NCI-H1436 (cell line): ENCODE measurements around the gene CEND1.

Experiments
- DNase-seq: peaks from one replicate; lab custom pipeline; 2025; lab: John Stamatoyannopoulos, UW

Gene CEND1

DNA sequence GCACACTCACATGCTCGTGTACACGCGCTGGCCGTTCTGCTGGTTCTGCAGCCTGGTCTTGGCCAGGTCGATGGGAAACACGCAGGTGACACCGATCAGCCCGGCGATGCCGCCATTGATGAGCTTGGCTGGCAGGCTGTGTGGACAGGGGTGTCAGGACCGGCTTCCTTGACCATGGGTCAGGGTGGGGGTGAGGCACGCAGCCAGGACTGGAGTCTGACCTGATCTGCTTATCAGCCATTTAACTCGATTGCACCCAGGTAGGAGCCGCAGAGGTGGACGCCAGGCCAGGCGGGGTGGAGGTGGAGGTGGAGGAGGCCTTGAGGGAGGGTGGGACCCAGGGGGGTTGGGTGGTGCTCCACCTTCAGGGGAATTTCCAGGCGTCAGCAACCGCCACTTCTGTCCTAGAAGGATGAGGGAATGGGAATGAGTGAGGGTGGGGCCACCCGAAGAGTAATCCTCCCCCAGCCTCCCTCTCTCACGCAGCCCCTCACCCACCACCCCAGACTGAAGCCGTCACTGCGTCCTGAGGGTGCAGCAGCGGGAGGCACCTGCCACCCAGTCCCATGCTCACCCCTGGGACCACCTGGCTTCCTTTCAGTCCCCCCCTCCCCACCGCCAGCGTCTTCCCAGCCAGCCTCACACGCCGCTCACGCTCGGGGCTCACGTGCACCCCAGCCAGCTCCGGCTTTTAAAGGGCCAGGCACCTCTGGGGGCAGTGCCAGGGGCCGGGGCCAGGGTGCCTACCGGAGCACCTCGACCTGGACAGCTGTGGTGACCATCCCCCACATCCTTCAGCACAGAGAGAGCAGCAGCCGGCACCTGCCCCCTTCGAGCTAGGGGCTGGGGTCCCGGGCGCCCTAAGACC, 5.1 kb upstream of the CEND1 start:
- DNase-seq = peak; percentile 41

DNA sequence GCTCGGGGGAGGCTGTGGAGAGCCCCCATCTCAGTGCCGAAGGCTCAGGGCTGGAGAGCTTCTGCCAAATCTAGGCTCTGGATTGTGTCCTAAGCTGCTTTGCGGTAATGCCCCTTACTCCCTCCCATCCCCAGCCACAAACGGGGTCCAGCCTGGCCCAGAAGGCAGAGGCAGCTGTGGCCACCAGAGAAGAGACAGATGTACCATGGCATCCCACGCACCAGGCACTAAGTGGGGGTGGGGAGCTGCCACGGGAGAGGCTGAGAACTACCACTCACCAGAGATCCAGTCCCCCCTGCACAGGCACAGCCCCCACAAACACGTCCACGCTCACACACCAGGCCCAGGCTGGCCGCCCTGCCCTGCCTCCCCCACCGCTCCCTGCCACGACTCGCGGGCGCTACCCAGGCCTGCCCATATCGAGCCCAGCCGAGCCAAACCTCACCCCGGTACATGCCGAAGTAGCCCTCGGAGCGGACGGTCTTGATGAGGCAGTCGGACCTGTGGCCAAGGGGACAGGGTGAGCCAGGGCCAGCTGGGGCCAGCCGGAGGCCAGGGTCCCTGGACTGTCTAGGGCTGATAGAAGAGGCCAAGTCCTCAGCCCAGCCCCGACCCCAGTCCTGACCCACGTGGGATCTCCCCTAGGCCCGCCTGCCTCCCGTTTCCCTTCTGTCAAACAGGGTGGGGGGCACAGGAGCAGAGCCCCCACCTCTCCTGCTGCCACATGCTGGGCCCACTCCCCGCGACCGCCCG, 4.3 kb upstream of the CEND1 start:
- no peak for DNase-seq

GRCh38 chr11:793556-793955, 3.7 kb upstream of the CEND1 start:
- no peak for DNase-seq

- no peak for DNase-seq
Measured at GRCh38 chr11:792873-793272, 3.0 kb upstream of the CEND1 start.

GRCh38 chr11:792535-792821, 2.6 kb upstream of the CEND1 start:
- no peak for DNase-seq

DNA sequence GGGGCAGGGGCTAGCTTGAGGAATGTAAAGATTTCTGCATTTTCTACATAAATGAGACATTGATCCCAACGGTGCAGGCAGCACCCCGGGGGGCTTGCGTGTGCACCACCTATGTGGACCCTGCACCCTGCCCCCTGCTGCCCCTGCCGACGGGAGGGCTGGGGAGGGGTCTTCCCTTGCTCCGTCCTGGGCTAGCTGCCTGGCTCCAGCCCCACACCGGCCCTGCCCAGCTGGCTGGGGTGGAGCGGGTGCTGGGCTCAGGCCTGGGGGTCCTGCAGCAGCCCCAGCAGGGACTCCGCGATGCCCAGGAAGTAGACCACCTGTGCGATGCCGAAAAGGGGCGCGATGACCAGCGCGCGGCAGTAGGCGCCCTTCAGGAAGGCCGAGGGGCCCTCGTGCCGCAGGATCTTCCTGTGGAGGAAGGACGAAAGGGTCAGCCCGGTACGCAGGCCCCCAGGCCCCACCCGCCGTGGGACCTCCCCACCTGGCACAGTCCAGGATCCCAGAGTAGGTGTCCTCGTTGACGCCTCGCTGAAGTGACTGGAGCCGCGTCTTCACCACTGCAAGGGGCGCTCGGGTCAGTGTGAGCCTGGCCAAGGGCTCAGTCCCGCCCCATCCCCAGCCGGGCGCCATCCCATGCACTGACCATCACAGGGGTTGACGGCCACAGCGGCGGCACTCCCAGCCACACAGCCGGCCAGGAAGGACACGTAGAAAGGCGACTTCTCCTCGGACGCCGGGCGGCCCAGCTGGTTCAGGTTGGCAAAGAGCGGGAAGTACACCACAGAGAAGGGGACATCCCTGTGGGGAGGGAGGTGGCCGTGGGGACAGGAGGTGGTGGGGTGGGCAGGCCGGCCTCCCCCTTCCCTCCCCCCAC, 2.0 kb upstream of the CEND1 start:
- no peak for DNase-seq

GRCh38 chr11:790721-791564, 1.1 kb upstream of the CEND1 start:
- DNase-seq = no peak

DNA sequence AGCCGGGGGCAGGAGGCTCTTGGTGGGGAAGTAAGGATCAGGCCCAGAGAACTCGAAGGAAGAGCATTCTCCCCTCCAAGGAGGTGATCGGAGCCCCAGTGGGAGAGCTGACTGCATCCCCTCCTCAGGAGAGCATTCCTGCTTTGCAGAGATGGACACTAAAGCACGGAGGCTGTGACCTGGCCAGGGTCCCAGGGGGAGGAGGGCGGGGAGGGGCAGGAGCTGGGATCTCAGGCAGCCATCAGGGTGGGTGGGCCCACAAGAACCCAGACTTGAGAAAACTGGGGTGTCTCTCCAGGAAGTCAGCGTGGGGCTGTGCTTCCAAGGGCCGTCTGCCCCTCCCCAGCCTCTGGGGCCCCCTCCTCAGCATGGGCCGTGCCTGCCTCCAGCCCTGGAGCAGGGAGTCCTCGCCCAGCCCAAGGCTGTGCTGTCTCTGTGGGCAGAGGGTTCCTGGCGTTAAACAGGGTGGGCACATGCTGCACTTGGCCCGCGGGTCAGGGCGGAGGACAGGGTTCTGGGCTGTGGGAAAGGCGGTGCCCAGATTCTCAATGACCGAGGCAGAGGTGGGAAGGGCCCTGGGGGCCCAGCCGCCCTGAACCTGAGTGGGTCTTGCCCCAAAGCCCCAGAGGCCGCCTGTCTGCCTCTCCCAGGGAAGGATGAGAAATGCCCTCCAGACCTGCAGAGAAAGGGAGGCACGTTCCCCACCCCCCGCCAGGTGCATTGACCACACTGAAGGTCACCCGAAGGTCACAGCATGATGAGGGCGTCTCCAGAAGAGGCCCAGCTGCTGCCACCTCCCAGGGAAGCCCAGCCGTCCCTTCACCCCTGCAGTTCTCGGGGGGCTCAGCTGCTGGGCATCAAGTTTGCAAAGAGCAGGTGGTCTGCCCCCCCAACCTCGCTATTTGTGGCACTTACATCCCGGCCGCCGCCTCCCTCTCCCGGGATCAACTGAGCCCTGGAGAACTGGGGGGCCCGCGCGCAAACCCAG, 643 bp downstream of the CEND1 start:
- no peak for DNase-seq

- no peak for DNase-seq
Measured at GRCh38 chr11:788009-788640, 1.8 kb downstream of the CEND1 start.

DNA sequence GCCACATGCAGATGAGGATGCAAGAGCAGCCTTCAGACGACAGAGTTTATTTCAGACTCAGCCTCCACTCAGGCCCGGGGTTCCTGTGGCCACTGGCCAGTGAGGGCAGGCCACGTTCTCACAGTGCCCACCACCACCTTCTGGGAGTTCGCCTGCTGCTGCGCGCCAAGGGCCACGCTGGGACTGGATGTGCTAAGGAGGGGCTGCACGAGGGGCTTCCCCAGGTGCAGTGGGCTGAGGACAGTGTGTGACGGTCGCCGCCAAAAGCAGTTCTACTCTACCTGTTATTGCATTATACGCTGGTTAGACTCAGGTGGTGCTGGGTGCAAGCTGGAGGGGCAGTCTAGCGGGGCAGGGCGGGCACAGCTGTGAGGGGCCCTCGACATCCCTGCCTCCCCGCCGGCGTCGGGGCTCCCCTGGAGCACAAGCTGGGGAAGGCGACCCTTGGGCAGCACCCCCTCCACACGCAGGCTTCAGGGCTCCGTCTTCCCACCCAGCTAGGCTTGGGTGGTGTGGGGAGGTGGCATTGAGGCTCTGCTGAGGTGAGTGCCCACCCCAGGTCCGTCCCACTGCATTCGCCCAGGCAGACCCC, 2.7 kb downstream of the CEND1 start:
- DNase-seq = no peak

- DNase-seq = no peak
Measured at GRCh38 chr11:786235-787083, 3.4 kb downstream of the CEND1 start.

- DNase-seq = peak; percentile 48
Measured at GRCh38 chr11:783581-784015, 6.3 kb downstream of the CEND1 start.

- no peak for DNase-seq
Measured at GRCh38 chr11:782264-783174, 7.4 kb downstream of the CEND1 start.

DNA sequence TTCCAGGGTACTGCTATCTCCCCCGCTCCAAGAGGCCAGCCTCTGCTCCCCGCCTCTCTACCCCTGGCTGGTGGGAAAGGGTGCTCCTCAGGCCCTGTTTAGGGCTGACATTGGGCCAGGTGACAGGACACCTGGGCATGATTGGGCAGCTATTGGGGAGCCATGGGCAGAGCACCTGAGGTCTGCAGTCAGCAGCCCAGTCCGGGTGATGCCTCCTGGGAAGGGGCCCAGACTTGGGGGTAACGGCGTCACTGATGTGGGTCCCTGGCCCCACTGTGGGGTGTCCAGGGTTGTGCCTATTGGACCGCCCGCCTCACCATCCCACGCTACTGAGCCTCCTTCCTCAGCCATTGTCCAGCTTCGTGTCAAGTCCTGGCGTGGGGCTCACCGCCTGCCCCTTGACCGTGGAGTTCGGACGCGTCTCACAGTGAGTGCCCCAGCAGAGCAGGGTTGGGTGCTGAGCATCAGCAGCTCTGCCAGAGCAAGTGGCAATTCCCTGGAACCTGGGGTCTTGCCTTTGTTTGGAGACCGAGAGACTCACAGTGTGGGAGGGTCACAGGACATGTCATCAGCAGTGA, 9.8 kb downstream of the CEND1 start:
- no peak for DNase-seq

DNA sequence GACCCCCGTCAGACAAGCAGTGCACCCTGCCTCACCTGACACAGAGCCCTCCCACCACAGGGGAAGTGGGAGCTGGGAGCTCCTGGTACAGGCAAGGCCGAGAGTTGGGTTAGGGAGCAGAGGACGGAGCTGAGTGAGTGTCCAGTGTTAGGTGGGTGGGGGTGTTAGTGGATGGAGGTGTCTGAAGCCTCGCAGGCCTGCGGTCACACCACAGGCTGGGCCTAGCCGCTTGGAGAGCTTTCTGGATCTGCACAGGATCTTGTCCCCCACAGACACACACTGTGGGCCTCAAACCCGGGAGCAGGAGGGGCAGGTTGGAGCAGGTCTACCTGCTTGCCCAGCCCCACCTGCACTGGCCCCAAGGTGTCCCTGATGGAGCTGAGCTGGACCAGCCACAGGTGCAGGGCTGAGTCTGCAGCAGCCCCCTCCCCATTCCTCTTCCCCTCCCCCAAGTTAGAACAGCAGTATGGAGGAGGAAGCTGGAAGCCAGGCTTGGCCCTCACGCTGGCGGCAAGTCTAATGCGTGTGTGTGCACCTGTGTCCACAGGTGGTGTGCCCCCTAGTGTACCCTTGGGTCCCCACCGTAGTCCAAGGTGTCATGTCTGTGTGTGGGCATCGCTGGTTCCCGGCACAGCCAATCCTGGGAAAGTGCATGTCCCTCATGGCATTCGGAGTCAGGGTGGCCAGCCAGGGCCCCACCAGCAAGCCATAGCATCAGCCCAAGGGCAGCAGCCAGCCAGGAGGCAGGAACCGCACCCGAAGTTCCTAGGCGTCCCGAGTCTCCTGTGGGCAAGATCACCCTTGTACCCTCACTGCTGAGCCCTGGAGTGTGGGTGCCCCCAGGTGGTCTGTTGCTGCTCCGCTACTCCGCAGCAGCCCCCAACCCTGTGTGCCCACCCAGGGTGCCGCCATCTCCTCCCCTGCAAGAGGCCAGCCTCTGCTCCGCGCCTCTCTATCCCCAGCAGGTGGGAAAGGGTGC, 10.6 kb downstream of the CEND1 start:
- DNase-seq = no peak
